Naive thymus-derived CD4-positive, alpha-beta T cell (primary cell): ENCODE measurements around the gene SEPTIN14. TPM values are rescaled to one million over a fixed set of nuclear protein-coding genes. Genes with fewer than 3 reads are reported as not detected.

Source experiments
- polyA plus RNA-seq, 2 donors: library from polyadenylated mRNA; unstranded; fragments of 300-500 nt; fragmentation: Illumina TruSeq; gene quantifications; one replicate each; pipeline ENCODE4 v1.2.3, GENCODE V29; 2021
- total RNA-seq, 6 experiments: library from RNA in 5 of 6; stranded (reverse) in 5 of 6; gene quantifications; 1 replicate in 5 of 6; 2 replicates in 1 of 6; pipeline ENCODE4 v1.2.3 and lab custom pipeline; 2021 to 2026

The SEPTIN14 gene
- total and polyA plus RNA-seq, 7 experiments from 2014 or later, result not detected

Other genes with a start within 250 kb of the SEPTIN14 start
- 1 to 10 TPM; 2.0 to 4.8 (median 4.5) TPM for gene ZNF713, start 24.7 kb upstream of the SEPTIN14 start, total RNA-seq
- 1 to 10 TPM; 1.8 to 2.5 TPM for gene ZNF713, start 24.7 kb upstream of the SEPTIN14 start, polyA plus RNA-seq
- gene MRPS17, start 89.1 kb upstream of the SEPTIN14 start, total RNA-seq, result 10 to 100 TPM in 4 of 5 experiments, 1 to 10 TPM in 1; 8.3 to 16.7 (median 12.0) TPM
- gene MRPS17, start 89.1 kb upstream of the SEPTIN14 start, polyA plus RNA-seq, result 10 to 100 TPM; 13.3 to 17.0 TPM
- 10 to 100 TPM; 30.1 to 37.8 (median 34.4) TPM for gene NIPSNAP2, start 101.8 kb upstream of the SEPTIN14 start, total RNA-seq
- 10 to 100 TPM; 38.0 to 51.5 TPM for gene NIPSNAP2, start 101.8 kb upstream of the SEPTIN14 start, polyA plus RNA-seq
- 10 to 100 TPM in 1 of 5 experiments, 1 to 10 TPM in 4; 3.5 to 10.4 (median 6.5) TPM for gene PSPH, start 188.7 kb upstream of the SEPTIN14 start, total RNA-seq
- gene PSPH, start 188.7 kb upstream of the SEPTIN14 start, polyA plus RNA-seq, result 1 to 10 TPM; 6.5 to 8.2 TPM
- 100 to 1,000 TPM in 1 of 5 experiments, 10 to 100 TPM in 4; 38.7 to 143 (median 58.6) TPM for gene CCT6A, start 189.0 kb upstream of the SEPTIN14 start, total RNA-seq
- gene CCT6A, start 189.0 kb upstream of the SEPTIN14 start, polyA plus RNA-seq, result 10 to 100 TPM; 78.9 to 97.9 TPM
- gene SUMF2, start 201.5 kb upstream of the SEPTIN14 start, total RNA-seq, result 100 to 1,000 TPM; 120 to 176 (median 122) TPM
- gene SUMF2, start 201.5 kb upstream of the SEPTIN14 start, polyA plus RNA-seq, result 100 to 1,000 TPM; 156 to 196 TPM
- 10 to 100 TPM in 1 of 5 experiments, 1 to 10 TPM in 4; 2.5 to 12.0 (median 4.1) TPM for gene PHKG1, start 230.2 kb upstream of the SEPTIN14 start, total RNA-seq
- 1 to 10 TPM in 1 of 2 donors, under 1 TPM in 1; 0.91 to 1.4 TPM for gene PHKG1, start 230.2 kb upstream of the SEPTIN14 start, polyA plus RNA-seq
- gene CHCHD2, start 243.7 kb upstream of the SEPTIN14 start, total RNA-seq, result 100 to 1,000 TPM; 133 to 451 (median 179) TPM
- gene CHCHD2, start 243.7 kb upstream of the SEPTIN14 start, polyA plus RNA-seq, result 100 to 1,000 TPM; 355 to 468 TPM